GM12878 (cell line): Measurements from ENCODE around the gene YARS1. TPM values are rescaled to one million over a fixed set of nuclear protein-coding genes. Genes with fewer than 3 reads are reported as not detected.

Experiments used
- ATAC-seq: fragments of 200-7000 bp; cut with Tn5 transposase; 3 replicates; pipeline ENCODE4 v1.9.1; 2020; ENCODE audit warnings: mild to moderate bottlenecking, moderate library complexity
- BruUV-seq: library from RNA; stranded (reverse); fragments of 400-500 nt; replicated peaks from 2 replicates; lab custom pipeline; 2021; lab: Mats Ljungman, UMichigan
- CTCF ChIA-PET: fragments of 300-600 bp; sonication (Branson Sonifier 250); formaldehyde crosslinking; extraction: SDS; loops from one replicate; lab custom pipeline; 2021; ENCODE audit warnings: inconsistent platforms; lab: Yijun Ruan, JAX
- POLR2A ChIA-PET: fragments of 350-600 bp; formaldehyde crosslinking; extraction: SDS; loops from one replicate; lab custom pipeline; 2021; ENCODE audit warnings: inconsistent platforms; lab: Charles Lee
- RAD21 ChIA-PET: fragments of 300-600 bp; sonication (Branson Sonifier 250); formaldehyde crosslinking; loops from one replicate; lab custom pipeline; 2023; ENCODE audit warnings: antibody characterized with exemption; ENCODE audit not compliant: unreplicated experiment; lab: Charles Lee
- SMC1A ChIA-PET: fragments of 300-600 bp; sonication (Branson Sonifier 250); formaldehyde crosslinking; loops from one replicate; lab custom pipeline; 2023; ENCODE audit not compliant: unreplicated experiment, uncharacterized antibody; lab: Charles Lee
- DNase-seq: peaks from one replicate; pipeline ENCODE4 v3.0.0-alpha.2; 2011; ENCODE audit warnings: low read depth, low spot score
- FAIRE-seq: peaks from 3 replicates; lab custom pipeline; 2011; peaks lifted over from hg19 to GRCh38; lab: Jason Lieb, UNC
- H2AFZ ChIP-seq: 2 replicates; pipeline ENCODE4 v1.6.0; 2011; ENCODE audit warnings: low read depth, low read length, control low read depth; ENCODE audit not compliant: control insufficient read depth
- H3K27ac ChIP-seq: 2 replicates; pipeline ENCODE4 v1.5.1; 2011; ENCODE audit warnings: control low read depth; ENCODE audit not compliant: control insufficient read depth, insufficient read depth
- H3K27me3 ChIP-seq, 2 experiments: replicated peaks in 1 of 2; 2 replicates each; pipeline versions ENCODE4 v1.6.0 to v1.6.1; 2011; ENCODE audit warnings: low read length in 1 of 2; ENCODE audit not compliant: control insufficient read depth in 2 of 2, insufficient read depth in 2 of 2
- H3K36me3 ChIP-seq, 2 experiments: 2 replicates each; pipeline ENCODE4 v1.5.1; 2011; ENCODE audit warnings: low read length in 1 of 2; ENCODE audit not compliant: control insufficient read depth in 2 of 2, insufficient read depth in 2 of 2
- H3K4me1 ChIP-seq: 2 replicates; pipeline ENCODE4 v1.6.1; 2011; ENCODE audit warnings: mild to moderate bottlenecking, low read length, moderate library complexity, mixed read lengths; ENCODE audit not compliant: control insufficient read depth, insufficient read depth
- H3K4me2 ChIP-seq: 2 replicates; pipeline ENCODE4 v1.6.0; 2011; ENCODE audit warnings: control low read depth; ENCODE audit not compliant: control insufficient read depth, insufficient read depth
- H3K4me3 ChIP-seq: fragments of 200-600 bp; sonication (generic); 2 replicates; pipeline ENCODE4 v1.5.1; 2016
- H3K79me2 ChIP-seq: 2 replicates; pipeline ENCODE4 v1.6.0; 2011; ENCODE audit warnings: low read length; ENCODE audit not compliant: control insufficient read depth, insufficient read depth
- H3K9ac ChIP-seq: 2 replicates; pipeline ENCODE4 v1.8.0; 2011; ENCODE audit warnings: low read length, control low read depth, mixed read lengths; ENCODE audit not compliant: control insufficient read depth, insufficient read depth
- H3K9me3 ChIP-seq: replicated peaks from 3 replicates; pipeline ENCODE4 v1.5.1; 2011; ENCODE audit warnings: mild to moderate bottlenecking, low read length; ENCODE audit not compliant: control insufficient read depth, insufficient read depth
- H4K20me1 ChIP-seq: 2 replicates; pipeline ENCODE4 v1.6.0; 2011; ENCODE audit not compliant: control insufficient read depth, insufficient read depth
- CHD4 ChIP-seq: fragments of 200-600 bp; sonication (generic); IDR thresholded peaks from 2 replicates; pipeline ENCODE4 v1.6.1; 2016; ENCODE audit warnings: mild to moderate bottlenecking
- DPF2 ChIP-seq: fragments of 450-650 bp; IDR thresholded peaks from 2 replicates; pipeline ENCODE4 v1.6.1; 2017; ENCODE audit warnings: mild to moderate bottlenecking
- EGR1 ChIP-seq, 2 experiments: IDR thresholded peaks; 1 replicate in 1 of 2; 2 replicates in 1 of 2; pipeline ENCODE4 v1.6.1; 2011 to 2012; ENCODE audit warnings: low read depth in 2 of 2, low read length in 2 of 2, borderline replicate concordance in 1 of 2, mild to moderate bottlenecking in 1 of 2, moderate library complexity in 1 of 2
- FOXM1 ChIP-seq: IDR thresholded peaks from 2 replicates; pipeline ENCODE4 v1.6.1; 2012; ENCODE audit warnings: low read depth, mild to moderate bottlenecking, inconsistent platforms, low read length, moderate library complexity
- GATAD2B ChIP-seq: fragments of 450-650 bp; conservative IDR thresholded peaks from 2 replicates; pipeline ENCODE4 v1.6.1; 2017; ENCODE audit warnings: low read depth, mild to moderate bottlenecking, moderate library complexity
- HCFC1 ChIP-seq: fragments of 150-350 bp; IDR thresholded peaks from 2 replicates; pipeline ENCODE4 v1.6.1; 2014; ENCODE audit warnings: low read length
- KAT2A ChIP-seq: conservative IDR thresholded peaks from 2 replicates; pipeline ENCODE4 v1.6.1; 2011; ENCODE audit warnings: low read depth, low read length; ENCODE audit not compliant: control insufficient read depth
- MAX ChIP-seq: IDR thresholded peaks from 2 replicates; pipeline ENCODE4 v1.6.1; 2012; ENCODE audit warnings: low read depth, low read length, improper control_type of control experiment
- MTA3 ChIP-seq: IDR thresholded peaks from 2 replicates; pipeline ENCODE4 v1.6.1; 2012; ENCODE audit warnings: low read length, inconsistent platforms, borderline replicate concordance
- NFYB ChIP-seq: IDR thresholded peaks from 2 replicates; pipeline ENCODE4 v1.6.1; 2011; ENCODE audit warnings: low read depth, mild to moderate bottlenecking, low read length, improper control_type of control experiment, moderate library complexity; ENCODE audit not compliant: insufficient read depth
- NRF1 ChIP-seq: conservative IDR thresholded peaks from 2 replicates; pipeline ENCODE4 v1.6.1; 2011; ENCODE audit warnings: mild to moderate bottlenecking, low read depth, low read length, improper control_type of control experiment
- SKIL ChIP-seq: fragments of 450-650 bp; IDR thresholded peaks from 2 replicates; pipeline ENCODE4 v1.6.1; 2017; ENCODE audit warnings: mild to moderate bottlenecking, low read depth, inconsistent platforms; ENCODE audit not compliant: poor library complexity, severe bottlenecking
- ZBTB33 ChIP-seq: fragments of 450-650 bp; IDR thresholded peaks from 2 replicates; pipeline ENCODE4 v1.6.1; 2017; ENCODE audit warnings: mild to moderate bottlenecking
- ZNF384 ChIP-seq: IDR thresholded peaks from 2 replicates; pipeline ENCODE4 v1.6.1; 2012; ENCODE audit warnings: low read depth, mild to moderate bottlenecking, low read length, improper control_type of control experiment, borderline replicate concordance
- ZZZ3 ChIP-seq: IDR thresholded peaks from 2 replicates; pipeline ENCODE4 v1.6.1; 2011; ENCODE audit warnings: low read depth; ENCODE audit not compliant: control insufficient read depth, insufficient read length
- WGBS: methylation state at CpG from one replicate; pipeline ENCODE4 v1.1.6; 2016; ENCODE audit warnings: low lambda C conversion rate; ENCODE audit not compliant: insufficient replicate concordance, insufficient coverage; ENCODE audit errors: missing lambda C conversion rate; 5-methylcytosine and 5-hydroxymethylcytosine counted together
- in situ Hi-C: fragments of 300-500 bp; cut with MboI; formaldehyde crosslinking; loops from 9 replicates; pipeline ENCODE4 v1.14.3; 2018; ENCODE audit warnings: mixed read lengths
- intact Hi-C: fragments of 100-400 bp; cut with micrococcal nuclease; formaldehyde crosslinking; loops from one replicate; pipeline ENCODE4 v1.14.2; 2022; ENCODE audit not compliant: unreplicated experiment
- polyA plus RNA-seq, 11 experiments: library from polyadenylated mRNA; depleted of rRNA in 4 of 11; unstranded in 6 of 11; stranded (reverse) in 5 of 11; fragments of >200 nt; fragmentation: Nextera tagmentation in 4 of 11; fragmentation: Illumina TruSeq in 1 of 11; extraction: Ambion mirVana in 4 of 11; extraction: Trizol in 1 of 11; gene quantifications; 1 replicate in 1 of 11; 2 replicates in 10 of 11; pipeline versions ENCODE4 v1.2.1 to v1.2.3, GENCODE V29; 2011 to 2016; ENCODE audit warnings: inconsistent platforms in 2 of 11, missing spikeins in 2 of 11, low read depth in 1 of 11
- total RNA-seq, 4 experiments: library from RNA; depleted of rRNA in 3 of 4; stranded (reverse); fragments of >200 nt in 3 of 4; fragmentation: Illumina TruSeq in 1 of 4; extraction: Trizol in 1 of 4; gene quantifications; 2 replicates each; pipeline versions ENCODE4 v1.2.1 to v1.2.3, GENCODE V29; 2013 to 2021

The YARS1 gene
- total and polyA plus RNA-seq, 10 of the 15 experiments (the other 5 are each of a cell fraction or from before 2014, with no cell fraction given) = 39.9 to 202 (median 136) TPM

- intact Hi-C loops (no loop called here), in situ Hi-C loops (no loop called here)
- FAIRE-seq (no peak), ATAC-seq (no peak), DNase-seq (no peak)
- Histone ChIP-seq H4K20me1 (no peaks in the 10 kb centered on the region), H3K79me2 (no peaks in the 10 kb centered on the region), H2AFZ (no peak overlapping the region), H3K27me3 (no peaks in the 10 kb centered on the region; a peak in 1 of 4 replicates), H3K27ac (no peak overlapping the region), H3K36me3 (no peaks in the 10 kb centered on the region), H3K9ac (no peak overlapping the region), H3K4me1 (peaks cover 21% of the 10 kb centered on the region), H3K9me3 (no peaks in the 10 kb centered on the region), H3K4me2 (no peak overlapping the region), H3K4me3 (no peak overlapping the region)
- BruUV-seq = no TSS peak
- ChIA-PET SMC1A (interaction anchor here (0.7 kb wide), 1 partner anchor 237 kb away, joined by 3 read pairs; no protein-coding TSS in a partner anchor), POLR2A (interaction anchor here (0.5 kb wide), 1 partner anchor 34 kb away, joined by 4 read pairs; no protein-coding TSS in a partner anchor), RAD21 (no interaction called here), CTCF (interaction anchor here (0.6 to 1.1 kb wide), 3 partner anchors 8 to 801 kb away, joined by 3 read pairs; no protein-coding TSS in a partner anchor)
- 32% methylated on average over 4 of the region's 4 CpGs for WGBS
- TF ChIP-seq ZNF384 (no peak), FOXM1 (no peak), KAT2A (no peak), SKIL (no peak), CHD4 (no peak), HCFC1 (no peak), GATAD2B (no peak), NRF1 (no peak), MTA3 (no peak), DPF2 (no peak), EGR1 (IDR thresholded peaks at IDR 0.05; ENCODE audit: borderline replicate concordance in 1 of 2, low read depth in 2 of 2, low read length in 2 of 2) (no peak), ZBTB33 (no peak), ZZZ3 (no peak), NFYB (no peak), MAX (no peak)
Observed at GRCh38 chr1:32757213-32757895, 59.8 kb downstream of the YARS1 start.
